GM12892 (cell line): ENCODE measurements around the gene ITGB5.

Source experiments
- POLR2A ChIP-seq: IDR thresholded peaks from 2 replicates; pipeline ENCODE4 v1.6.1; 2011; ENCODE audit warnings: low read depth, low read length, control low read depth
- TAF1 ChIP-seq: IDR thresholded peaks from 2 replicates; pipeline ENCODE4 v1.6.1; 2011; ENCODE audit warnings: low read depth, mild to moderate bottlenecking, control low read depth, low read length, borderline replicate concordance

DNA sequence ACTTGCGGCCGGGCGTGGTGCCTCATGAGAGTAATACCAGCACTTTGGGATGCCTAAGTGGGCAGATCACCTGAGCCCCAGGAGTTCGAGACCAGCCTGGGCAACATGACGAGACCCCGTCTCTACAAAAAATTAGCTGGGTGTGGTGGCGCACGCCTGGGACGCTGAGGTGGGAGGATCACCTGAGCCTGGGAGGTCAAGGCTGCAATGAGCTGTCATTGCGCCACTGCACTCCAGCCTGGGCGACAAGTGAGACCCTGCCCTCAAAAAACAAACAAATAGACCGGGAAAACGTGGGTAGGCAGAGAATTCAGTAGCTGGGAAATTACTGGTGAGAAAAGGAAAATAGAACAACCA, 156.2 kb downstream of the ITGB5 start:
- TF ChIP-seq POLR2A = no peak
- no peak for TF ChIP-seq TAF1
